SK-N-SH treated with all-trans-retinoic acid at 6 μM for 48 hours (cell line): ENCODE results near the gene MMD.

Experiments
- ATAC-seq: fragments of 200-7000 bp; cut with Tn5 transposase; 3 replicates; pipeline ENCODE4 v1.9.1; 2020; ENCODE audit warnings: mild to moderate bottlenecking, moderate library complexity
- ARNTL ChIP-seq: fragments of 450-650 bp; formaldehyde crosslinking; IDR thresholded peaks from 2 replicates; pipeline ENCODE4 v1.5.0; 2020; ENCODE audit warnings: low read depth, mild to moderate bottlenecking, moderate library complexity, borderline replicate concordance
- BACH2 ChIP-seq: fragments of 250-450 bp; sonication (Bioruptor Pico); IDR thresholded peaks from 2 replicates; pipeline ENCODE4 v1.9.0; 2021; ENCODE audit warnings: mild to moderate bottlenecking, borderline replicate concordance
- CSDC2 ChIP-seq: fragments of 250-450 bp; sonication (Bioruptor Pico); IDR thresholded peaks from 2 replicates; pipeline ENCODE4 v1.5.0; 2020; ENCODE audit warnings: mild to moderate bottlenecking, moderate library complexity
- ESRRG ChIP-seq: fragments of 250-450 bp; sonication (Bioruptor Pico); IDR thresholded peaks from 2 replicates; pipeline ENCODE4 v1.6.1; 2021; ENCODE audit warnings: mild to moderate bottlenecking
- GLIS3 ChIP-seq: fragments of 250-450 bp; sonication (Bioruptor Pico); IDR thresholded peaks from 2 replicates; pipeline ENCODE4 v1.5.0; 2020; ENCODE audit warnings: mild to moderate bottlenecking, moderate library complexity
- ISL1 ChIP-seq: fragments of 250-450 bp; sonication (Bioruptor Pico); IDR thresholded peaks from 2 replicates; pipeline ENCODE4 v2.1.2; 2022; ENCODE audit warnings: mild to moderate bottlenecking, moderate library complexity
- PPARA ChIP-seq: fragments of 250-450 bp; sonication (Bioruptor Pico); IDR thresholded peaks from 2 replicates; pipeline ENCODE4 v1.5.0; 2020; ENCODE audit warnings: mild to moderate bottlenecking, borderline replicate concordance
- RARB ChIP-seq: fragments of 250-450 bp; sonication (Bioruptor Pico); IDR thresholded peaks from 2 replicates; pipeline ENCODE4 v1.8.0; 2021; ENCODE audit warnings: mild to moderate bottlenecking, moderate library complexity
- SNAI2 ChIP-seq: fragments of 250-450 bp; sonication (Bioruptor Pico); IDR thresholded peaks from 2 replicates; pipeline ENCODE4 v1.5.0; 2020; ENCODE audit warnings: mild to moderate bottlenecking, moderate library complexity
- TCF4 ChIP-seq: fragments of 250-450 bp; sonication (Bioruptor Pico); IDR thresholded peaks from 2 replicates; pipeline ENCODE4 v1.8.0; 2021; ENCODE audit warnings: mild to moderate bottlenecking, moderate library complexity, borderline replicate concordance
- ZC3H10 ChIP-seq: fragments of 250-450 bp; sonication (Bioruptor Pico); IDR thresholded peaks from 2 replicates; pipeline ENCODE4 v1.5.1; 2021; ENCODE audit warnings: mild to moderate bottlenecking, moderate library complexity
- ZFP3 ChIP-seq: fragments of 250-450 bp; sonication (Bioruptor Pico); IDR thresholded peaks from 2 replicates; pipeline ENCODE4 v1.5.0; 2020; ENCODE audit warnings: mild to moderate bottlenecking, moderate library complexity
- ZFP30 ChIP-seq: fragments of 450-650 bp; formaldehyde crosslinking; IDR thresholded peaks from 2 replicates; pipeline ENCODE4 v1.5.0; 2022; ENCODE audit warnings: mild to moderate bottlenecking, moderate library complexity
- ZNF70 ChIP-seq: fragments of 450-650 bp; formaldehyde crosslinking; IDR thresholded peaks from 2 replicates; pipeline ENCODE4 v1.5.0; 2020; ENCODE audit warnings: mild to moderate bottlenecking, moderate library complexity
- TF ChIP-seq, protein P1 (sequence below): fragments of 250-450 bp; sonication (Bioruptor Pico); IDR thresholded peaks from 2 replicates; pipeline ENCODE4 v1.5.1; 2021; ENCODE audit warnings: mild to moderate bottlenecking, moderate library complexity
- TF ChIP-seq, protein P2 (sequence below): fragments of 250-450 bp; sonication (Bioruptor Pico); IDR thresholded peaks from 2 replicates; pipeline ENCODE4 v1.5.0; 2020; ENCODE audit warnings: mild to moderate bottlenecking, moderate library complexity

MMD gene

DNA sequence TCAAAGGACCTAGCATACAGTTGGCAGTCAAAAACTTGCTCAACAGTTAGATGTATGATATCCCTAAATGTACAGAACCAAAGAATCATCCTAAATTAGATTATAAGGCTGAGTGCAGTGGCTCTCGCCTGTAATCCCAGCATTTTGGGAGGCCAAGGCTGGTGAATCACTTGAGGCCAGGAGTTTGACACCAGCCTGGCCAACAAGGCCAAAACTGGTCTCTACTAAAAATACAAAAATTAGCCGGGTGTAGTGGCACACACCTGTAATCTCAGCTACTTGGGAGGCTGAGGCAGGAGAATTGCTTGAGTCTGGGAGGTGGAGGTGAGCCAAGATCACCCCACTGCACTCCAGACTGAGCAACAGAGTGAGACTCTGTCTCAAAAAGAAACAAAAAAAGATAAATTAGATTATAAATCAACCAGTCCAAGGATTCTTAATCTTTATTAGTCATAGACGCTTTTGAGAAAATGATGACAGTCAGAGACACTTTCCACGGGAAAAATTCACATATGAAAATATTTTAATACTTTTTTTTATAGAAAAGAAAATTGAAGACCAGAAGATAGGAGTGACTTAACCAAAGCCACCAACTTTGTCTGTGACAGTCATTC lies 77.6 kb downstream of the MMD start (continued):
- TF ChIP-seq, protein P1, sequence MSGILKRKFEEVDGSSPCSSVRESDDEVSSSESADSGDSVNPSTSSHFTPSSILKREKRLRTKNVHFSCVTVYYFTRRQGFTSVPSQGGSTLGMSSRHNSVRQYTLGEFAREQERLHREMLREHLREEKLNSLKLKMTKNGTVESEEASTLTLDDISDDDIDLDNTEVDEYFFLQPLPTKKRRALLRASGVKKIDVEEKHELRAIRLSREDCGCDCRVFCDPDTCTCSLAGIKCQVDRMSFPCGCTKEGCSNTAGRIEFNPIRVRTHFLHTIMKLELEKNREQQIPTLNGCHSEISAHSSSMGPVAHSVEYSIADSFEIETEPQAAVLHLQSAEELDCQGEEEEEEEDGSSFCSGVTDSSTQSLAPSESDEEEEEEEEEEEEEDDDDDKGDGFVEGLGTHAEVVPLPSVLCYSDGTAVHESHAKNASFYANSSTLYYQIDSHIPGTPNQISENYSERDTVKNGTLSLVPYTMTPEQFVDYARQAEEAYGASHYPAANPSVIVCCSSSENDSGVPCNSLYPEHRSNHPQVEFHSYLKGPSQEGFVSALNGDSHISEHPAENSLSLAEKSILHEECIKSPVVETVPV (CRISPR knock-in tag), result no peak
- no peak for TF ChIP-seq PPARA
- TF ChIP-seq RARB, result no peak
- TF ChIP-seq ZFP30 (CRISPR knock-in tag), result no peak
- no peak for TF ChIP-seq ZFP3
- TF ChIP-seq BACH2, result no peak
- TF ChIP-seq ARNTL (CRISPR knock-in tag), result no peak
- no peak for TF ChIP-seq ZC3H10 (CRISPR knock-in tag)
- no peak for TF ChIP-seq ISL1

DNA sequence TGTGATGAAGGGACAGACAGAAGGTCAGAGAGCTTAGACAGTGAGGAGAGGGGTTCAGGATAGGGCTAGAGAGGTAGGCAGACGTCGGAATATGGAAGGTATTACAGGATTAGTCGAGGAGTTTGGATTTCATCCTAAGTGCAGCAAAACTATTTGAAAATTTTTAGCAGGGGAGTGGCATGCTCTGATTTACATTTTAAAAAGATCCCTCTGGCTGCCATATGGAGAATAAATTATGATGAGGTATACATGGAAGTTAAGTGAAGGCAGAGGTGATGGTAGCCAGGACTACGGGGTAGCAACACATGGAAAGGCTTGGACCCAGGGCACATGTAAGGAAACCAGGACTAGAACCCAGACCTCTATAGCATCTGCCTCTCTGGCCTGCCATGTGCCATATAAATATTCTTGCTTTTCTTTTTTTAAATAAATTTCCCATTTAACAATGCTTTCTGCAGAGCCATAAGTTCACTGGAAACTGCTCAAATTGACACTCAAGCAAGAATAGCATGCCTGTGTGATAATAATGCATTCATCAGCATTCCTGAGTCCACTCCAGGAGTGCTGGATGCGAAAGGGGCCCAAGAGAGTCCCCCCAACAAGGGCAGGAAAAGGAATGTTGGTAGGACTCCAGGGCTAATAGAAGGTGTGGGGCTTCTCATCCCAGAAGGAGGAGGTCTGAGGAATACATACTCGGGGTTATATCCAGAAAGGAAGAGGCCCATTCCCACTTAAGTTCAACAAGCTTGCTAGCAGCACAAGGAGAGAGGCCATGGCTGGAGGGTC lies 78.6 kb downstream of the MMD start:
- no peak for TF ChIP-seq ZFP3
- TF ChIP-seq ZNF70 (CRISPR knock-in tag), result no peak
- TF ChIP-seq ZFP30 (CRISPR knock-in tag), result no peak
- no peak for TF ChIP-seq ARNTL (CRISPR knock-in tag)
- no peak for TF ChIP-seq BACH2
- no peak for TF ChIP-seq TCF4 (CRISPR knock-in tag)
- no peak for TF ChIP-seq CSDC2
- TF ChIP-seq RARB, result no peak
- no peak for TF ChIP-seq ZC3H10 (CRISPR knock-in tag)
- TF ChIP-seq, protein P1 (CRISPR knock-in tag), result no peak
- TF ChIP-seq GLIS3 (CRISPR knock-in tag), result no peak
- TF ChIP-seq SNAI2 (CRISPR knock-in tag), result no peak
- TF ChIP-seq ESRRG, result no peak
- TF ChIP-seq, protein P2, sequence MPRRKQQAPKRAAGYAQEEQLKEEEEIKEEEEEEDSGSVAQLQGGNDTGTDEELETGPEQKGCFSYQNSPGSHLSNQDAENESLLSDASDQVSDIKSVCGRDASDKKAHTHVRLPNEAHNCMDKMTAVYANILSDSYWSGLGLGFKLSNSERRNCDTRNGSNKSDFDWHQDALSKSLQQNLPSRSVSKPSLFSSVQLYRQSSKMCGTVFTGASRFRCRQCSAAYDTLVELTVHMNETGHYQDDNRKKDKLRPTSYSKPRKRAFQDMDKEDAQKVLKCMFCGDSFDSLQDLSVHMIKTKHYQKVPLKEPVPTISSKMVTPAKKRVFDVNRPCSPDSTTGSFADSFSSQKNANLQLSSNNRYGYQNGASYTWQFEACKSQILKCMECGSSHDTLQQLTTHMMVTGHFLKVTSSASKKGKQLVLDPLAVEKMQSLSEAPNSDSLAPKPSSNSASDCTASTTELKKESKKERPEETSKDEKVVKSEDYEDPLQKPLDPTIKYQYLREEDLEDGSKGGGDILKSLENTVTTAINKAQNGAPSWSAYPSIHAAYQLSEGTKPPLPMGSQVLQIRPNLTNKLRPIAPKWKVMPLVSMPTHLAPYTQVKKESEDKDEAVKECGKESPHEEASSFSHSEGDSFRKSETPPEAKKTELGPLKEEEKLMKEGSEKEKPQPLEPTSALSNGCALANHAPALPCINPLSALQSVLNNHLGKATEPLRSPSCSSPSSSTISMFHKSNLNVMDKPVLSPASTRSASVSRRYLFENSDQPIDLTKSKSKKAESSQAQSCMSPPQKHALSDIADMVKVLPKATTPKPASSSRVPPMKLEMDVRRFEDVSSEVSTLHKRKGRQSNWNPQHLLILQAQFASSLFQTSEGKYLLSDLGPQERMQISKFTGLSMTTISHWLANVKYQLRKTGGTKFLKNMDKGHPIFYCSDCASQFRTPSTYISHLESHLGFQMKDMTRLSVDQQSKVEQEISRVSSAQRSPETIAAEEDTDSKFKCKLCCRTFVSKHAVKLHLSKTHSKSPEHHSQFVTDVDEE, result no peak
- ATAC-seq, result no peak
